IMR-90 (cell line): Measurements from ENCODE around the gene NPB.

Experiments
- POLR2A ChIP-seq: IDR thresholded peaks from 2 replicates; pipeline ENCODE4 v1.6.1; 2012; ENCODE audit warnings: mild to moderate bottlenecking, low read depth, low read length
- RAD21 ChIP-seq: IDR thresholded peaks from 2 replicates; pipeline ENCODE4 v1.6.1; 2012; ENCODE audit warnings: low read length, improper control_type of control experiment
- TF ChIP-seq, protein P1 (sequence below): conservative IDR thresholded peaks from 2 replicates; pipeline ENCODE4 v1.5.1; 2012; ENCODE audit warnings: mild to moderate bottlenecking, low read depth, low read length, improper control_type of control experiment

DNA sequence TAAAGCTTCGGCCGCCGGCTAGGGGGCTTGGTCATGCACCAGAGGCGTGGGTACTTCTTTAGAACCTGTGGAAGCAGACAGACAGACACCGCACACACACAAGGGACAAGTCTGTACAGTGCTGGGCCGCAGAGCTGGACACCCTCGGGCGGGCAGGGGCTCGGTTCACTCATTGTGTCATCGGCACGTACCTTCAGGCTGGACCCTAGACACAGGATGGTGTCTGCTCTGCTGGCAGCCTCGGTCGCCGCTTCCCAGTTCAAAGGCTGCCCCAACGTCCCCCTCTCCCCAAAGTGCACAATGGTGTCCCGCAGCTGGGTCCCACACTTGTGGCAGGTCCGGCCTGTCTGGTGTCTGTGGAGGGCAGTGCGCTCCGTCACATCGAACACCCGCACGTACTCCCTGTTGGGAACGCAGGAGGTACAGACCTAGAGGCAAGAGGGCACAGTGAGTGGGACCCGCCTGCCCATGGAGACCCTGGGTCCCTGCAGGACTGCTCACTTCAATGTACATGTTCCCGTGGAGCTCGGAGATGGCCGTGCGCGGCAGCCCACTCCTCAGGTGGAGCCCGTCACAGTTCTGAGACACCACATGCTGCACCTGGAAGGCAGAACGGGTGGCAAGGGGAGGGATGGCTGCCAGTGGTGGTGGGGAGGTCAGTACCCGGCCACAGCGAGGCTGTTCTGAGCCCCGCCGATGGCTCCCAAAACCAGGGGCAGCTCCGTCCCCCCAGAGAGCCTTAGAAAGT is 12.2 kb downstream of the NPB start:
- TF ChIP-seq, protein P1, sequence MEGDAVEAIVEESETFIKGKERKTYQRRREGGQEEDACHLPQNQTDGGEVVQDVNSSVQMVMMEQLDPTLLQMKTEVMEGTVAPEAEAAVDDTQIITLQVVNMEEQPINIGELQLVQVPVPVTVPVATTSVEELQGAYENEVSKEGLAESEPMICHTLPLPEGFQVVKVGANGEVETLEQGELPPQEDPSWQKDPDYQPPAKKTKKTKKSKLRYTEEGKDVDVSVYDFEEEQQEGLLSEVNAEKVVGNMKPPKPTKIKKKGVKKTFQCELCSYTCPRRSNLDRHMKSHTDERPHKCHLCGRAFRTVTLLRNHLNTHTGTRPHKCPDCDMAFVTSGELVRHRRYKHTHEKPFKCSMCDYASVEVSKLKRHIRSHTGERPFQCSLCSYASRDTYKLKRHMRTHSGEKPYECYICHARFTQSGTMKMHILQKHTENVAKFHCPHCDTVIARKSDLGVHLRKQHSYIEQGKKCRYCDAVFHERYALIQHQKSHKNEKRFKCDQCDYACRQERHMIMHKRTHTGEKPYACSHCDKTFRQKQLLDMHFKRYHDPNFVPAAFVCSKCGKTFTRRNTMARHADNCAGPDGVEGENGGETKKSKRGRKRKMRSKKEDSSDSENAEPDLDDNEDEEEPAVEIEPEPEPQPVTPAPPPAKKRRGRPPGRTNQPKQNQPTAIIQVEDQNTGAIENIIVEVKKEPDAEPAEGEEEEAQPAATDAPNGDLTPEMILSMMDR, result no peak
- no peak for TF ChIP-seq POLR2A
- TF ChIP-seq RAD21, result no peak
